Stimulated activated naive CD8-positive, alpha-beta T cell treated with anti-CD3 and anti-CD28 coated beads, Interleukin-15, Interleukin-2, amounts not matched to agents 100 ng/mL and 50 ng/mL, for 24 hours (primary cell): ENCODE measurements around the gene CCKAR.

ENCODE experiments used
- H3K27ac Mint-ChIP-seq: one replicate; pipeline ENCODE4 v1.8.0; 2021; ENCODE audit warnings: mild to moderate bottlenecking, mixed read lengths
- H3K27me3 Mint-ChIP-seq: one replicate; pipeline ENCODE4 v1.8.0; 2021; ENCODE audit warnings: mixed read lengths
- H3K36me3 Mint-ChIP-seq: one replicate; pipeline ENCODE4 v1.8.0; 2021; ENCODE audit warnings: low read depth, mixed read lengths
- H3K4me1 Mint-ChIP-seq: one replicate; pipeline ENCODE4 v1.8.0; 2021; ENCODE audit warnings: low read depth, mixed read lengths
- H3K4me3 Mint-ChIP-seq: one replicate; pipeline ENCODE4 v1.8.0; 2021; ENCODE audit warnings: mild to moderate bottlenecking, mixed read lengths
- H3K9me3 Mint-ChIP-seq: one replicate; pipeline ENCODE4 v1.8.0; 2021; ENCODE audit warnings: mixed read lengths

CCKAR gene

GRCh38 chr4:26457412-26457811 lies 32.9 kb downstream of the CCKAR start:
- Mint-ChIP-seq H3K4me1 (peaks cover 19% of the 10 kb centered on the region), H3K4me3 (no peak overlapping the region), H3K27me3 (no peaks in the 10 kb centered on the region), H3K9me3 (no peaks in the 10 kb centered on the region), H3K36me3 (no peaks in the 10 kb centered on the region), H3K27ac (no peak overlapping the region)

GRCh38 chr4:26455571-26455970 lies 34.7 kb downstream of the CCKAR start:
- Mint-ChIP-seq H3K4me3 (no peak overlapping the region), H3K36me3 (no peaks in the 10 kb centered on the region), H3K27ac (no peak overlapping the region), H3K4me1 (peaks cover 19% of the 10 kb centered on the region), H3K27me3 (no peaks in the 10 kb centered on the region), H3K9me3 (no peaks in the 10 kb centered on the region)

- peaks cover 19% of the 10 kb centered on the region for H3K4me1 Mint-ChIP-seq
- no peaks in the 10 kb centered on the region for H3K9me3 Mint-ChIP-seq
- no peak overlapping the region for H3K4me3 Mint-ChIP-seq
- no peak overlapping the region for H3K27ac Mint-ChIP-seq
- no peaks in the 10 kb centered on the region for H3K27me3 Mint-ChIP-seq
- no peaks in the 10 kb centered on the region for H3K36me3 Mint-ChIP-seq
Observed at GRCh38 chr4:26454961-26455360, 35.3 kb downstream of the CCKAR start.

DNA sequence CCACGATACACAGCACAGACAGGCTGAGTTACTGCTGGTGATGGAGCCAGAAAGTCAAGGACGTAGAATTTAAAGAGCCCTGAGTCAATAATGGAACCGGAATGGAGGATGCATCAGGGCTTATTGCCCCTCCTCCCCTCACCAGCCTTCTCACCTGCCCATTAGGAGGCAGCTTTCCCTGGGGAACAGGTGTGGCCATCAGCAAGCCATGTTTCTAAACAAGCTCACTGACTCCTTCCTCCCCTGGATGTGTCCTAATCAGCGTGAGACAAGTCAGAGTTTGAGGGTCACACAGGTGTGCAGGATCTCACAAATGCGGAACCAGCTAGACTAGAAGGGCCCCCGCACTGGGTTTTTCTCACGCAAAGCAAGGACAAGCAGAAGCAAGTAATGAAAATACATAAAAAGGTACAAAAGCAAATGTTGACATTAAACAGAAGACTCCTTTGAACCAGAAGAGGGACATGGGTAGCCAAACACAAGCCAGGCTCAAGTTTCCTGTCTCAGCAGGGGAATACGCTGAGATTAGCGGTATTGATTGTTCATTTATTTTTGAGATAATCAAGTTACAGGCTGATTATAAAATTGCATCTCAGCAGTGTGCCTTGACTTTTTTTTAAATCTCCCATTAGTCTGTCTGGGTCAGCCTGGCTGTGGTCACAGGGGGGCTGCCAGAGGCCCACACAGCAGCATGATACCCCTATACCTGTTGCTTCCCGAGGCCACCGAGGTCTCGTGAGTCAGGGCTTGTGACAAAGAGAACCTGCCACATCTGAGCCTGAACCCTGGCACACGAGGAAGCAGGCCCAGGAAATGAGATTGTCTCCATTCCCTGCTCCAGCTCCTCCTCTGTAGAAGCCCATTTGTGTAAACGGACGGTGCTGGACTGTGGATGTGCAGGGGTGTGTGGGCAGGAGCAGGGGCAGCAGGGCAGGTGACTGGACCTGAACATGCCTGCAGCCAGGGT lies 37.4 kb downstream of the CCKAR start:
- Mint-ChIP-seq H3K27ac (no peak overlapping the region), H3K9me3 (no peaks in the 10 kb centered on the region), H3K27me3 (peaks cover 8% of the 10 kb centered on the region), H3K4me3 (no peak overlapping the region), H3K36me3 (no peaks in the 10 kb centered on the region), H3K4me1 (peaks cover 6% of the 10 kb centered on the region)

DNA sequence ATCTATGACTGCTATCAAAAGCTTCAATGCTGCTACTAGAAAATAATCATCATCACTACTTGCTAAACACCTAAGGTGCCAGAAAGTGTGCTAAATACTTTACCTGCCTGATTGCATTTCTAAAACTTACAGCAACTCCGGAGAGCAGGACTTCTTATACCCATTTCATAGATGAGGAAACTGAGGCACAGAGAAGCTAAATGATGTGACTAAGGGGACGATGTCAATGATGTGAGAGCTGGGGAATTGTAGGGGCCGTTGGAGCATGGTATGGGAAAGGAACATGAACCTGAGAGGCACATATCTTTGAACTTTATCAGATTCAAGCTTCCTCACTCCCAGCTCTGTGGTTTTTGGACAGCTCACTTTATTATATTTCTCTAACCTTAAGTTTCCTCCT lies 38.7 kb downstream of the CCKAR start:
- H3K27ac Mint-ChIP-seq, result no peak overlapping the region
- H3K9me3 Mint-ChIP-seq, result no peaks in the 10 kb centered on the region
- H3K36me3 Mint-ChIP-seq, result no peaks in the 10 kb centered on the region
- no peak overlapping the region for H3K4me3 Mint-ChIP-seq
- peaks cover 11% of the 10 kb centered on the region for H3K27me3 Mint-ChIP-seq
- H3K4me1 Mint-ChIP-seq, result no peaks in the 10 kb centered on the region

DNA sequence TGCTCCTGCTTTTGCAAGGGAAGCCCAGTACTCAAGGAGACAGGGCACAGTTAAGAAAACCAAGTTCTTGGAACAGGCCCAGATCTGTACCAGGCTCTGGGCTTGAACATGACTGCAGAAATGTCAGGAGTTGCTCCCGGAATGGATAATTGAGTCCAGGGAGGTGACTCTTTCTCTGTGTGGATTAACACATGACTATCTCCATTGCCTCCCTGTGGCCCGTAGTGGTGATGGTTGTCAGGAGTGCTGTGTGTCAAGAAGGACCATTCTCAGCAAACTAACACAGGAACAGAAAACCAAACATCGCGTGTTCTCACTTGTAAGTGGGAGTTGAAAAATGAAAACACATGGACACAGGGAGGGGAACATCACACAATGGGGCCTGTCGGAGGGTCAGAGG lies 39.9 kb downstream of the CCKAR start:
- Mint-ChIP-seq H3K36me3 (no peaks in the 10 kb centered on the region), H3K27ac (no peak overlapping the region), H3K9me3 (no peaks in the 10 kb centered on the region), H3K4me3 (no peak overlapping the region), H3K4me1 (no peaks in the 10 kb centered on the region), H3K27me3 (peaks cover 16% of the 10 kb centered on the region)

DNA sequence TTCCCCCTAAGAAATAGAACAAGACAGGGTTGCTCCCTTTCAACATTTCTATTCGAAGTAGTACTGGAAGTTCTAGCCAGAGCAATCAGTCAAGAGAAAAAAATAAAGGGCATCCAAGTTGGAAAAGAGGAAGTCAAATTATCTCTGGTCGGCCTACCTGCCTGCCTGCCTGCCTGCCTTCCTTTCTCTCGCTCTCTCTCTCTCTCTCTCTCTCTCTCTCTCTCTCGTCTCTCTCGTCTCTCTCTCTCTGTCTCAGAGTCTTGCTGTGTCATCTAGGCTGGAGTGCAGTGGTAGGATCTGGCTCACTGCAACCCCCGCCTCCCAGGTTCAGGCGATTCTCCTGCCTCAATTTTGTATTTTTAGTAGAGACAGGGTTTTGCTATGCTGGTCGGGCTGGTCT lies 42.9 kb downstream of the CCKAR start:
- Mint-ChIP-seq H3K36me3 (no peaks in the 10 kb centered on the region), H3K27ac (no peak overlapping the region), H3K27me3 (peaks cover 20% of the 10 kb centered on the region), H3K9me3 (peaks cover 9% of the 10 kb centered on the region), H3K4me3 (no peak overlapping the region), H3K4me1 (no peaks in the 10 kb centered on the region)

DNA sequence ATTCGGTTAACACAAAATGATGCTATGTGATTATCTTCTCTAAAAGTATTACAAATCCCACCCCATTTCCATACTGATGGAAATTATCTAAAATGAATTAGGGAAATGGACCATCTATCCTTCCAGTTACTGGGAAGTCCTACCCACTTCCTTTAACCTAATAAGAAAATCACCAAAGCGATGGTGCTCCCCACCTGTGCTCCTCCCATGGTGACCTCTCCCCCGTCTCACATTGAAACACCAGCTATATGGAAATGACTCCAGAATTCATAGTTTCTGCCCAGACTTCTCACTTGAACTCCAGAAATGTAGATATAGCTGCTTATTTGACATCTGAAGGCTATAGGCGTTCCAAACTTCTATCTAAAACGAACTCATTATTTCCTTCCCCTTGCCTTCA lies 48.5 kb downstream of the CCKAR start:
- Mint-ChIP-seq H3K27me3 (peaks cover 11% of the 10 kb centered on the region), H3K4me1 (no peaks in the 10 kb centered on the region), H3K36me3 (peaks cover 9% of the 10 kb centered on the region)

DNA sequence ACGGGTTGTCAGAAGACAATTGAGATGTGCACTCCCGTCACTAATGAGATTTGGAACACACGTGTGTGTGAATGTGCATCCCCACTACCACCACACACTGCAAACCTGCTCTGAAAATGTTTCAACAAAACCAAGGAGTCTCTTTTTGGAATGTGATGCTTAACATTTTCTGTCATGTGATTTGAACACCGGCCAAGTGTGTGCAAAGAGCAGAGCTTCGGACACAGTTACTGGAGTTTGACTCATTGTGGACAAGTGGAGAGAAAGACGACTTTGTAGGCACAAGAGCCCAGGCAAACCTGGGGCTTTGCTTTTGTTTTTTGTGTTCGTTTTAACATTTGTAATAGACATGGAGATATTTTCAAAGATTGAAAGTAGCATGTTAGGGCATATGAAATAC lies 49.2 kb downstream of the CCKAR start:
- Mint-ChIP-seq H3K27ac (no peak overlapping the region), H3K36me3 (peaks cover 16% of the 10 kb centered on the region), H3K27me3 (peaks cover 5% of the 10 kb centered on the region), H3K4me1 (no peaks in the 10 kb centered on the region), H3K9me3 (peaks cover 9% of the 10 kb centered on the region), H3K4me3 (no peak overlapping the region)

More for the DNA sequence above, 48.5 kb downstream of the CCKAR start:
- H3K27ac Mint-ChIP-seq, result no peak overlapping the region
- peaks cover 9% of the 10 kb centered on the region for H3K9me3 Mint-ChIP-seq
- no peak overlapping the region for H3K4me3 Mint-ChIP-seq

GRCh38 chr4:26434030-26434639 lies 56.1 kb downstream of the CCKAR start:
- Mint-ChIP-seq H3K27ac (no peak overlapping the region), H3K27me3 (no peaks in the 10 kb centered on the region), H3K4me3 (no peak overlapping the region), H3K36me3 (peaks cover 70% of the 10 kb centered on the region), H3K4me1 (no peaks in the 10 kb centered on the region), H3K9me3 (no peaks in the 10 kb centered on the region)

DNA sequence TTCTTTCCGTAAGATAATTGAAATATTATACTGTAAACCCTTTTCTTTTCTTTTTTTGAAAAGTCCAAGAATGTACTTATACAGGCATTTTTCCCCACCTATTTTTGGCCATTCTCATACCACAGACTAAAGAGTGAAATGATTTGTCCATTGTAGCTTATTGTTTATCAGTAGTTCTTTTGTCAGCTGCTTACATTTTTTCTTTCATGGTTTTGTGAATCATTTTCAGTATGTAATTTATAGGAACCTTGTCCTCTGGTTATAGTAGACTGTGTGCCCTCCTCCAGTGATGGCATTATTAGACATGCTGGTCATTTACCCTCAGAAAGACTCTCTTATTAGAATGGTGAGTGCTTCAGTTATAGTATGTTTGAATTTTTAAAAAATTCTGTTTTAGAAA lies 56.7 kb downstream of the CCKAR start:
- H3K4me1 Mint-ChIP-seq, result no peaks in the 10 kb centered on the region

DNA sequence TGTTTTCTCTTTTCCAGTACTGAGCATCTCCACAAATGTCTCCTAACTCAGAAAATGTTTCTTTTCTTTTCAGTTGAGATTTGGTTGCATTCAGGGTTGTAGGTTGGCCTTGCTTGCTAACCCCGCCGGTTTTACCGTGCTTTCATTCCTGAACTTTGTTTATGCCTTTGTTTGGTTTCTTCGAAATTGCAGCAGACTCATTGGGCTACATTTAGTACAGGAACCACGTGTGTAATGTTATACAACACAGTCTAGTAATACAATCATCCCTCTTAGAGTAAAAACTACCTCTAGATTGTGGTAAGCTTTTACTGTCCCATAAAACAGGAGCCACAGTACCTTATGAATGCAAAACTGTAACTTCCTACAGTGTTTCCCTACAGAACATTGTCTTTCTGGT lies 57.9 kb downstream of the CCKAR start:
- Mint-ChIP-seq H3K36me3 (peaks cover 76% of the 10 kb centered on the region), H3K4me1 (no peaks in the 10 kb centered on the region), H3K4me3 (no peak overlapping the region), H3K9me3 (no peaks in the 10 kb centered on the region), H3K27ac (no peak overlapping the region), H3K27me3 (no peaks in the 10 kb centered on the region)

More for the DNA sequence above, 56.7 kb downstream of the CCKAR start:
- H3K27ac Mint-ChIP-seq, result no peak overlapping the region
- no peak overlapping the region for H3K4me3 Mint-ChIP-seq
- no peaks in the 10 kb centered on the region for H3K9me3 Mint-ChIP-seq
- H3K36me3 Mint-ChIP-seq, result peaks cover 70% of the 10 kb centered on the region
- H3K27me3 Mint-ChIP-seq, result no peaks in the 10 kb centered on the region

GRCh38 chr4:26431461-26432180 lies 58.7 kb downstream of the CCKAR start:
- H3K27ac Mint-ChIP-seq, result no peak overlapping the region
- H3K4me3 Mint-ChIP-seq, result no peak overlapping the region
- H3K27me3 Mint-ChIP-seq, result no peaks in the 10 kb centered on the region
- no peaks in the 10 kb centered on the region for H3K9me3 Mint-ChIP-seq
- peaks cover 76% of the 10 kb centered on the region for H3K36me3 Mint-ChIP-seq
- H3K4me1 Mint-ChIP-seq, result peaks cover 4% of the 10 kb centered on the region
